HG03571 (cell line): ENCODE data around the gene SLAMF1.

Experiments
- ATAC-seq: cut with Tn5 transposase; IDR thresholded peaks from one replicate; pipeline ENCODE4 v1.9.1; 2021; ENCODE audit not compliant: unreplicated experiment

SLAMF1 gene

DNA sequence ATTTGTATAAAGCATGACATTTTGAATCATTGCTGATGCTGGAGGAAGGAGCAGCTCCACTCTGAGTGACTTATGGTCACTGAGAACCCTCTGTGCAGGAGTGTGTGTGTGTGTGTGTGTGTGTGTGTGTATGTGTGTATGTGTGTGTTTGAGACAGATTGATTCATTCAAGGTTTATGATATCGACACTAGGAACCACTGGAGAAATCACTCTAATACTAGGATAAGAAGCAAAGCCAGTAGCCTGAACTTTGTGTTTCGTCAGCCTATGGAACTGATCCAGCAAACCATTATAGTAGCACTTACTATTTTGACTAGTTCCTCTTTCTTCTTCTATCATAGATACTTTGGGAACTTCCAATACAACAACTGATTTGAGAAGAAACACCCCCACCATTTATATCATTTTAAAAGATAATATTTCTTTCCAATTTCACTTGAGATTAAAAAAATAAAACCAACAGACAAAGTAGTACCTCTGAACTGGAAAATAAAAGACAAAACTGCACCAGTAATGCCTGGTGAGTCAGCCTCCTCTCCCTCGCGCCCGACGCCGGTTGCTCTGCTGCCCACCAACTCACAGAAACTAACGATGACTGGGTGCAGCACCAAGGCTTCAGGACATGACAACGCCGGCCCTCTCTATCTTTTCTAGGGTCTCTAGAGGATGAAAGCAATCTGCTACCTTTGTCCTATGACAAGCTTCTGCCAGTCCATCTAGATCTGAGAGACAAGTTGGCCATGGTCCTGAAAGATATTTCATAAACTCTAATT lies 20.9 kb downstream of the SLAMF1 start:
- no peak for ATAC-seq

DNA sequence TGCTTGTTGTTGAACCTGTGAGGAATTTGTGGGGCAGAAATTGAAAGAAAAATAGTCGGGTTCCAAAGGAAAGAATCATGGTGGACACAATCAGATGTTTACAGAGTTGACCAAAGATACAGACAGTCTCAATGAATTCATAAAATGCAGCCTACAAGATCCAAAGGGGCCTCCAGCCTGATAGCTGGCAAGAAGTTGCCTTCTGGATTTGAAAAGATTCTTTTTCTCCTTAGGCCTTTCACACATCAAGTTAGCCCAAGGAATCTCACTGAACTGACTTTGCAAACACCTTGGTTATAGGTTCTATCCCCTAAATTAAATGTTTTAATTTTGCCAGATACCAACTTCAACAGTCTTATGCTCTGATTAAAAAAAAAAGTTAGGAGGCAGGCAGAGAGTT lies 21.5 kb downstream of the SLAMF1 start:
- ATAC-seq: no peak

DNA sequence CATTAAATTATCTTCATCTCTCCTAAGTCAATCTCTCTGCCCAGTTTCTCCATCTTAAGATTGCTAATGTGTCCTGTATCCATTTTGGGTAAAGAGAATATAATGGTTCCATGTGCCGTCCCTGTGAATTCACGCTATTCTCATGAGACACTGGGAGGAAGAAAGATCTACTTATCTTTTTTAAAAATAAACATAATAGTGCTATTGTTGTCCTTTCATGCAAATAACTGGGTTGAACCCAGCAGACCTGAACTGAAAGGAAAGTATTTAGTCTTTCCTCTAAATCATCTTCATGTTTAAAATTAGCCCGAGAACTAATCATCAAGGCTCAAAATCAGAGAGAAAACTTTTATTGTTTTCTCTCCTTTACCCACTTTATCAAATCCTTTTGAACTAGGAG lies 22.4 kb downstream of the SLAMF1 start:
- ATAC-seq: no peak

DNA sequence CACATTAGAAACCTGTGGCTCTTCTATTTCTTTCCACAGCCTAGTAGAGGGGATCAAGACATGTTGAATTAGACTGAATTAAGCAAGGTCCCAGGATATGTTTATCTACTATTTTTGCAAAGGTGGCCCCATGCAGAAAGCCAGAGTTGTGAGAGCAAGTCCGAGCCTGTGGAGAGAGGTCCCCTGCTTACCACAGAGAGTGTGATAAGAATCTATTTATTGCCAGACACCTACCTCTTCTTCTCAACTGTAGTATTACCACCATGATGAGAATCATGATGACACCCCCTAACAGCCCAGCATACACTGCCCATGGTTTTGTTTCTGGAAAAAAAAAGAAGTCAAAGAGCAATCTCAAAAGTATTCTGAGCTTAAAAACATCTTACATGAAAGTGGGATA lies 23.0 kb downstream of the SLAMF1 start:
- no peak for ATAC-seq

DNA sequence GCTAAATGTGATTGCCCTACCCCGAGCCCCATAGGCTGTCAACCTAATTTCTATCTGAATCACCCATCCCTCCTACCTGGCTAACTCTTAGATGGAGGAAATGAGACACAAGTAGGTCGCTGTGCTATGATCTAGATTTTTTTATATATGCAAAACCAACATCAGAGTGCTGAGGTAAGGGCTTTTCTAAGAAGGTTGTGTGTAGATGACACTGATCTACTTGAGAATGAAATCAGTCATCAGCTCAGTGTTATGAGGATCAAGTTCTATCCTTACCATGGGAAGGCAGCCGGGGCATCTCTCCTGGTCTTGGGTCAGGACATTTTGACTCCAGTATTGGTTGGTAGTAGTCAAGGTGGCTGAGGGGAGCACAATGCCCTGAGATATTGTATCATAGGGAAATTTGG lies 23.6 kb downstream of the SLAMF1 start:
- ATAC-seq: no peak

DNA sequence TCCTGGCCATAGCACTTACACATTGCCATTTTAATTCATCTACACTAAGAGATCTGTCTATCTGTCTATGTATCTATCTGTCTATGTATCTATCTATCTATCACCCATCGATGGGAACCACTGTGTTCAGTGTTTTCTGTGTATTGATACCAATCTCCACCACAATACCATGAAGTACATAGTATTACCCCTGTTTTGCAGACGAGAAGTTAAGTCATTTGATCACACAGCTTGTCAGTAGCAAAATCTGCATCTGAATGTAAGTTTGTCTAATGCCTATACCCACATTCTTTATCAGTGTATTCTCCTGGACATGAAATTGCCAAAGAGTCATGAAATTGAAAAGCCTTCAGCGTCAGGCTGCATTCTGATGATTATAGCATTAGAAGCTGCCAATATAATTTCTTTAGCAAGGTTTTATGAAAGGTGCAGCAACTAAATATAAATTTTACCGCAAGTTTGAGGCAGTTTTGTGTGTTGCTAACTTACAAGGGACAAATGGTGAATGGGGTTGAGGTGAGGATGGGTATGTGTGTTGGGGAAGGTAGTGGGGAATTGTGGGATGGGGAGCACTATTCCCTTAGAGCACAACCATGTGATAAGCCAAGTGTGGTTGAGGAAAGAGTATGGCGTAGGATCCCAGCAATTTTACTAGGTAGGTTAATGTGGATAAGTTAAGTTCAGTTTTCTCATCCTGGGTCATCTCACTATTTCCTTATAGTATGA lies 24.2 kb downstream of the SLAMF1 start:
- ATAC-seq: no peak

DNA sequence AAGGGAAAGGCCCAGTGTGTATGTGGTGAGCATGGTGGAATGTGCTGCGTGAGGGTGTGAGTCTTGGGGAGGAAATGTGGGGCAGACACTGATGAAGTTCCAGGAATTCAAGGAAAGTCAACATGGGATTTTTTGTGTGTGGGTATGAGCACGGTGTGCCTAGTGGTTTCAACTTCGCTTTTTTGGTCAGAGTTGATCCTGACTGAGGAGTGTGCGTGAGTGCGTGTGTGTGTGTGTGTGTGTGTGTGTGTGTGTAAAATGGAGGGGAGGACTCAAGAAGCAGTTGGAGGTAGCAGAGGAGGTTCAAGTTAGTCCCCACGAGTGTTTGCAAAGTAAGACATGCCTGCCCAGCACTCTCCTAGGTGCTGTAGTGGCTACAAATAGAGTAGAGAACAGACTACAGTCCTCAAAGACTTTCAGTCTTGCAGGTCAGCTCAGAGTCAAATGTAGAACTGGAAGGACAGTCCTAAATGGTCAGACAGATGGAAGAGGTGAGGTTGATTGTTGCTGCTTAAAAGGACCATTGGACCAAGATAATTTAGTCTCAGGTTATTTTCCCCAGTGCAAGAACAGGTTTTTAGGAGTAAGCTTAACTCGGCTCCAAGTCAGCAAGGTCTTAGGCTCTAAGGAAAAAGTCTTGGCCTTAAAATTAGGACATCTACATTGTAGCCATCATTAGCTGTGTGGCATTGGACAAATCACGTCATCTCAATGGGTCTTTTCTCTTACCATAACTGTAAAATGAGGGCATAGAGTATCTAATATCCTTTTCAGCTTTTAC lies 25.0 kb downstream of the SLAMF1 start:
- no peak for ATAC-seq

DNA sequence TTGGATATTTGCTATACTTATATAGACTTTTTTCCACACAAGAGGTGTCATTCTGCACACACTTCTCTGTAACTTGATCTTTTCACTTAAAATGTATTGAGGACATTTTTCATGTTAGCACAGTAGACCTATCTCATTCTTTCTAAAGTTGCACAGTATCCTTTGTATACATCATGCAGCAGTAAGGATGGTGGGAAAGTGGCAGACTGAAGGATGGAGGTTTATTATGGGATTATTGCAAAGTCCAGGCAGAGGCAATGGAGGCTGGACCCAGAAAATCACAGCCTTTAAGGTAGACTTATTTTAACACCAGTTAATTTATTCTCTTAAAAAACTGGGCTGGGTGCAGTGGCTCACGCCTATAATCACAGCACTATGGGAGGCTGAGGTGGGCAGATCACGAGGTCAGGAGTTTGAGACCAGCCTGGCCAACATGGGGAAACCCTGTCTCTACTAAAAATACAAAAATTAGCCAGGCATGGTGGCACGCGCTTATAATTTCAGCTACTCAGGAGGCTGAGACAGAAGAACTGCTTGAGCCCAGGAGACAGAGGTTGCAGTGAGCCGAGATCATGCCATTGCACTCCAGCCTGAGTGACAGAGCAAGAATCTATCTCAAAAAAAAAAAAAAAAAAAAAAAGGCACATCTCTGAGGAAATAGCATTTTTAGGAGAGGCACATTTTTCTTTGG lies 25.8 kb downstream of the SLAMF1 start:
- no peak for ATAC-seq

DNA sequence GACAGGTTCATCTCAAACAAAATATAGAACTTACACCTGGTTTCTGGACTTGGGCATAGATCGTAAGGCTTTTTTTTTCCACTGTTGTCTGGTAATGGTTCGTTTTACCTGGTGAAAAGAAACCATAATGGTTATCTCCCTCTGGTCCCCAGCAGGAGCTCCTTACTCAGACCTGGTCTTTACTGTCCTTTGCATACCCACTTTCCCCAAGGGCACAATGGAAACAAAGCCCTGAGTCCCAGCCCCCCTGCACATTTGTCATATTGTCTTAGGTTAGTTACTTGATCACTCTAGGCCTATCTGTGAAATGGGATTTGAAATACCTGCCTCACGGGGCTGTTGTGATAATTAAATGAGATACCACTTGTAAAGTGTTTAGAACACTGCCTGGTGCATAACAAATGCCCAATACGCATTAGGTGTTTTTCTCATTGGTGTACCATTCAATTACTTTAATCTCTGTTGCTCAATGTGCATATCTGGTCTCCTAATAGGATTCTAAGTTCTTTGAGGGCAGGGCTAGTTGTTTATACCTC lies 27.0 kb downstream of the SLAMF1 start:
- ATAC-seq: no peak

DNA sequence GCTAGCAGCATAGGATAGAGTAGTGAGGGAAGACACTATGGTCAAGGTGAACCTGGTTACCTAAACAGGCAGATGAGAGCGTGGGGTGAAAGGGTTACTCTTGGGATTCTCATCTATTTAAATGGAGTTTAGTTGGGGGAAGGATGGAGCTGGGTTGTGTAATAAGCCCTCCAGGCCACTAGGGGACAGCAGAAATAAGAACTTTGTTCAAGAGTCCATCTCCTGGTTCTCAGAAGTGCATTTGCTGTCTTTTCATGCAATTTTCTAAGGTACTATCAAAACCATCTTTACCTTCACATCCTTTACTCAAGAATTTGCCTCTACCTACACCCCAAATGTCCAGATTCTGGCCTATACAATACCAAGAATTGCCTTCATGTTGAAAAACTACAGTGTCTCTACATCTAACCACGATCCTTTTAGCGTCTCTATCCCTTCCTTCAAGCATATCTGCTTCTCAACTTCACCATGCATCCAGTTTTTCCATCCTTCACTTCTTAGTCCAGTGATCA lies 28.0 kb downstream of the SLAMF1 start:
- ATAC-seq: no peak

DNA sequence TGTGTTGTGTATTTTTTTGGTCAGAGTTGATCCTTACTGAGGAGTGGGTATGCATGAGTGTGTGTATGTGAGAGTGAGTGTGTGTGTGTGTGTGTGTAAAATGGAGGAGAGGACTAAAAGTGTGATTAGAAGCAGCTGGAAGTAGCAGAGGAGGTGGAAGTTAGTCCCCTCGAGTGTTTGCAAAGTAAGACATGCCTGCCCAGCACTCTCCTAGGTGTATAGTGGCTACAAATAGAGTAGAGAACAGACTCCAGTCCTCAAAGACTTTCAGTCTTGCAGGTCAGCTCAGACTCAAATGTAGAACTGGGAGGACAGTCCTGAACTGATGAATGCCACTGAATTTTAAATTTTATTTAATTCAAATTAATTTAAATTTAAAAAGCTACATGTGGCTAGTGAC lies 28.5 kb downstream of the SLAMF1 start:
- ATAC-seq: no peak

DNA sequence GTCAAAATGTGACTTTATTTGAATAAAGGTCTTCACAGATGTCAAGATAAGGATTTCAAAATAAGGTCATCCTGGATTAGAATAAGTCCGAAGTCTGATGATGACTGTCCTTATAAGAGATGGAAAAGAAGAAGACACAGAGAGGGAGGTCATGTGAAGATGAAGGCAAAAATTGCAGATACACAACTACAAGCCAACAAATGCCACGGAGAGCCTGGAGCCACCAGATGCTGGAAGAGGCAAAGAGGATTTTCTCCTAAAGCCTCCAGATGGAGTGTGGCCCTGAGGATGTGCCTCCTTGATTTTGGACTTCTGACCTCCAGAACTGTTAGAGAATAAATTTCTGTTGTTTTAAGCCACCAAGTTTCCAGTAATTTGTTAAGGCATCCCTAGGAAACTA lies 31.2 kb downstream of the SLAMF1 start:
- ATAC-seq: no peak

DNA sequence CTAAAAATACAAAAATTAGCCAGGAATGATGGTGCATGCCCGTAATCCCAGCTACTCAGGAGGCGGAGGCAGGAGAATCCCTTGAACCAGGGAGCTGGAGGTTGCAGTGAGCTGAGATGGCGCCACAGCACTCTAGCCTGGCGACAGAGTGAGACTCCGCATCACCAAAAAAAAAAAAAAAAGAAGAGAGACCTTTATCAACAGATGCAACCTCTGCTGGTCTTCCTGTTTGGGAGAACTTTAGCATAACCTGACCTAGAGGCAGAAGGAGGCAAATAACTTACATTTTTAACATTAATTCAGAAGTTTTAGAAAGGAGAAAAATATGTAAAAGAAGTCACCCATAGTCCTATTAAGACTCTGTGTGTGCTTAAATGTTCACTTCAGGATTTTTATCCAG lies 32.4 kb downstream of the SLAMF1 start:
- no peak for ATAC-seq

DNA sequence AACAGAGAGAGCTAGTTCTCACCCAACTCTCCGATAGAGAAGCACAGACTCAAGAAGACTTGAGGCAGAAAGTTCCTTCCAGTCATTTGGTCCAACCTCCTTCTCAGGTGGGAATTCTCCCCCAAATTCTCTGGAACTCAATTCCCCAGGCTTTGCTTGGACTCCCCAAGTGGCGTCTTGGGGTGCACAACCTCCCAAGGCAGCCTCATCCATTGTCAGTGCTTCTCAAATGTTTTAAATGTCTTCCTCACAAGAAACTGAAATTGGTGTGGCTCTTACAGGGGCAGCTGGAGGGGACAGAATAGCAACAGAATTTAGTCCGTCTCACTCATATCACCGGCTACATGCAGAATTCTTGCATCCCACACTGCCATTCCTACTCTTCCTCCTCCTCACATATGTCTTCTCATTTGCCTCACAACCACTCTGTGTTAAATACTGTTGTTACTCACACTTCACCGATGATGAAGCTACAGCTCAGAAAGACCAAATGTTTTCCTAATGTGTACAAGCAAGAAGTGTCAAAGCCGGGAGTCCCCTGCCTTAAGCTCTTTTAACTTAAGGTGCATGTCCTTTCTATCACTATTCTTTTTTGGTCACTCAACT lies 34.1 kb downstream of the SLAMF1 start:
- ATAC-seq: no peak

DNA sequence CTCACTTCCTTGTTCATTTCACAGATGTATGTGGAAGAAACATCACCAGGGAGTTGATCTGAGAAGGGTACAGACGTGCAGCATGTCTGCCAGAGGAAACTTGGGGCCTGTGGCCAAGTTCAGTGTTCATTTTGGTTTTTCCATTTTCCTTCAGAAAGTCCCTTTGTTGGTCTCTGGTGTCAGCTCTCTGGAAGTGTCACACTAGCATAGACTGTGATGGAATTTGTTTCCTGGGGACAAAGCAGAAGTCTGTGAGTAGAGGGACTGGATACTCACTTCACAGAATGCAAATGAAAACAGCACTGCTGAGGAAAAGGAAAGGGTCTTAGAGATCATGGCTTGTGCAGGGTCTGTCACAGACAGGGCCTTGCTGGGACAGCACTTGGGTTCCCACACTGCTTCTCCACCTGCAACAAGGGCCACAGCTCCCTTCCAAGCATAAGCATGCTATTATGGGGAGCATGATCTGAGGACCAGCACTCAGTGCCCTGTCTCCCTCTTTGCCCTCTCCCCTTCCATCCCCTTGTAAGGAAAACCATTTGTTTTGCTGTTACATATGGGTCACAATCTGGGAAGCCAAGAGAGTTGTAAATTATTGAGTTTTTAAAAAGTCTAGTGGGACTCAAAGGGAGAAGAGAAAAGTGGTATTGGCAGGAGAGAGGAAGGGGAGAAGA lies 36.1 kb downstream of the SLAMF1 start:
- ATAC-seq: no peak

DNA sequence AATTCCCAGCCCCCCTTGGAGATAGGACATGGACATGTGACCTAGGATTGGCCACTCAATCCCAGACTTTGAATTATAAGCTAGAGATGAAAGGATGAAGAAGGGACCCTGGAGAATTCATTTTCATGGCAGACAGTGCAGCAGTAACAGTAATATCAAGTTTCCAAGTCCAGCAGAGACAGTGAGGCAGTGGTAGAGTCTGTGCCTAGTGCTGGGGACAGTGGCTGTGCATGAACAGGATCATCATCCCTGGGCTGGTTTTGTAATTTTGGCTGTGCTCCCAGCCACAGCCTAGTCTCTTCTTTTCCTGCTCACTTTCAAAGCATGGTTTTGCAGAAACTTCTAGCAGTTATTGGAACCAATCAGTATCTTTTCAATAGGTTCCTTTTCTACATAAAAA lies 37.9 kb downstream of the SLAMF1 start:
- no peak for ATAC-seq

DNA sequence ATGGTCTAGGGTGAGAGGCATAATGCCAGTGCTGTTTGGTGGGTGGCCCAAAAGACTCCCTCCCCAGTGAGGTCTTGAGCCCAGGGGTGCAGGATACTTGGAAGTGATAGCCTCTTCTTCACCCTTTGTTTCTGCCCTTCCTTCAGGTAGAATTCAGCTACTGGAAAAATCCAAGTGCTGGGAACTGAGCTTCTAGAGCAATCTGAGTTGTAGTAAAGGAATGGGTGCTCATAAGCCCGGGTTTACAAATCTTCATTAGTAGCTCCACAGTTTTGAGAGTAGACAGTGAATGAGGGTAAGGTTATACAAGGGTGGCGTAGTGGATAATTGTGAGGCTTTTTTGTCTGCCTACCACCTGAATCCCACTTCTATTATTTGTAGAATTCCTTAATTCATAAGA lies 38.3 kb downstream of the SLAMF1 start:
- no peak for ATAC-seq

DNA sequence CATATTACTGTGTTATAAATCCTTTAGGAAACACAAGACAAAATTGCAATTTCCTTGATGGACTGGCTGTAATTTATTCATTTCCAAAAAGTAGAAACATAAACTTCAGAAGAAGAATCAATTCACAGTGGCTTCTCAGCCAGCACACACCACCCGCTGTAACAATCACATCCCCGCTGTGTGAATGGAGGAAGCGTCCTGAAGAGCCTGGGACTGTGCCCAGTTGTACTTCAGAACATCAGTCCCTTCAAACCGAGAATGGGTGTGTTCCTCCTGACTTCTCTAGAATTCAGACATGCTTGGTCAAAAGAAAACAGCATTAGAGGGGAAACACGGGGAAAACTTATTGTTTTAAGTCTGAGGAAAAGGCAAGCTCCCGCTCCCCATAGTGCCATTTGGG lies 38.8 kb downstream of the SLAMF1 start:
- ATAC-seq: no peak

DNA sequence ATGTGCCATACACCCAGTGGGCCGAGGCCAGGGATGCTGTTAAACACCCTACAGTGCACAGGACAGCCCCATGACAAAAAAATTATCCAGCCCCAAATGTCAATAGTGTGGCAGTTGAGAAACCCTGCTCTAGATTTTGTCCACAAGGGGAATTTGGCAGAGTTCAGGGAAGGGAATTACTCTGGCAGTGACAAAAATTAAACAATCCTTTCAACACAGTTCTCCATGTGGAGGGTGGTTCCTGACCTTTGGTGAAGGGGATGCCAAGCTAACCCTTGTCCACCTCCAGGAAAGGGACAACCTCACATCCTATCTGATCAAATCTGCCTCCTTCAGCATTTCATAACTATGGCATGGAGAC lies 39.2 kb downstream of the SLAMF1 start:
- ATAC-seq: peak; percentile 8
